Left colon (tissue), 2 donors: Measurements from ENCODE around the gene GTF3C5. TPM values are rescaled to one million over a fixed set of nuclear protein-coding genes. Genes with fewer than 3 reads are reported as not detected.
"Not testable (repeated sequence)": the region's sequence is repeated elsewhere in the genome, so short reads cannot be mapped to it uniquely, and the experiment has no call there.

Experiments used
- ATAC-seq: fragments of 200-7000 bp; cut with Tn5 transposase; one replicate; pipeline ENCODE4 v1.9.1; 2020; ENCODE audit warnings: mild to moderate bottlenecking, moderate library complexity
- DNase-seq, 2 donors: peaks; one replicate each; pipeline ENCODE4 v3.0.0-alpha.2; 2020
- intact Hi-C, 2 donors: fragments of 100-400 bp; cut with DNase I in 1 of 2; cut with micrococcal nuclease in 1 of 2; formaldehyde crosslinking; loops; one replicate each; pipeline versions ENCODE4 v1.11.2 to v1.14.0; 2022; cut with DNase I, micrococcal nuclease
- total RNA-seq, 2 donors: library from RNA; stranded (reverse); fragmentation: NEBNext Ultra II Directional; extraction: Animal tissue kit (Norgen Biotek cat#: 25700); gene quantifications; one replicate each; pipeline ENCODE4 v1.2.1, GENCODE V29; 2021
- donor health status: DM: no; HTN: no; CAD: no.
- donor health status: DM: yes; HTN: yes; CAD: no.

Gene GTF3C5
- total RNA-seq, 2 donors from 2014 or later, result 39.0 to 44.4 TPM

- ATAC-seq, result peak; percentile 51
- DNase-seq, intact Hi-C loops: not testable (repeated sequence)
Observed at GRCh38 chr9:133061764-133062145, 31.0 kb downstream of the GTF3C5 start, which contains the start of gene CEL. TSS of gene CEL (plus strand) at chr9:133061981. CDS start at chr9:133062003, 22 bp downstream.

- ATAC-seq, intact Hi-C loops: not testable (repeated sequence)
Observed at GRCh38 chr9:133062569-133062968, 31.8 kb downstream of the GTF3C5 start.

GRCh38 chr9:133063159-133063499 is 32.3 kb downstream of the GTF3C5 start:
- ATAC-seq, result no peak
- intact Hi-C loops, result no loop called here
- no peak for DNase-seq

More at GRCh38 chr9:133062569-133062968, 31.8 kb downstream of the GTF3C5 start:
- not testable (repeated sequence) for DNase-seq

DNA sequence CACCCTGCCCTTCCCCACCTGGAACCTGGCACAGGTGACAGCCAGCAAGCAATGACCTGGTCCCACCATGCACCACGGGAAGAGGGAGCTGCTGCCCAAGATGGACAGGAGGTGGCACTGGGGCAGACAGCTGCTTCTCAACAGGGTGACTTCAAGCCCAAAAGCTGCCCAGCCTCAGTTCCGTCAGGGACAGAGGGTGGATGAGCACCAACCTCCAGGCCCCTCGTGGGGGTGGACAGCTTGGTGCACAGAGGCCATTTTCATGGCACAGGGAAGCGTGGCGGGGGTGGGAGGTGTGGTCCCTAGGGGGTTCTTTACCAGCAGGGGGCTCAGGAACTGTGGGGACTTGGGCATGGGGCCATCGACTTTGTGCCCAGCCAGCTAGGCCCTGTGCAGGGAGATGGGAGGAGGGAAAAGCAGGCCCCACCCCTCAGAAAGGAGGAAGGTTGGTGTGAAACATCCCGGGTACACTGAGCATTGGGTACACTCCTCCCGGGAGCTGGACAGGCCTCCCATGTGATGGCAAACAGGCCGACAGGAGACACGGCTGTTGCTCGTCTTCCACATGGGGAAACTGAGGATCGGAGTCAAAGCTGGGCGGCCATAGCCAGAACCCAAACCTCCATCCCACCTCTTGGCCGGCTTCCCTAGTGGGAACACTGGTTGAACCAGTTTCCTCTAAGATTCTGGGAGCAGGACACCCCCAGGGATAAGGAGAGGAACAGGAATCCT is 32.9 kb downstream of the GTF3C5 start:
- no peak for DNase-seq
- no peak for ATAC-seq
- intact Hi-C loops, result no loop called here

DNA sequence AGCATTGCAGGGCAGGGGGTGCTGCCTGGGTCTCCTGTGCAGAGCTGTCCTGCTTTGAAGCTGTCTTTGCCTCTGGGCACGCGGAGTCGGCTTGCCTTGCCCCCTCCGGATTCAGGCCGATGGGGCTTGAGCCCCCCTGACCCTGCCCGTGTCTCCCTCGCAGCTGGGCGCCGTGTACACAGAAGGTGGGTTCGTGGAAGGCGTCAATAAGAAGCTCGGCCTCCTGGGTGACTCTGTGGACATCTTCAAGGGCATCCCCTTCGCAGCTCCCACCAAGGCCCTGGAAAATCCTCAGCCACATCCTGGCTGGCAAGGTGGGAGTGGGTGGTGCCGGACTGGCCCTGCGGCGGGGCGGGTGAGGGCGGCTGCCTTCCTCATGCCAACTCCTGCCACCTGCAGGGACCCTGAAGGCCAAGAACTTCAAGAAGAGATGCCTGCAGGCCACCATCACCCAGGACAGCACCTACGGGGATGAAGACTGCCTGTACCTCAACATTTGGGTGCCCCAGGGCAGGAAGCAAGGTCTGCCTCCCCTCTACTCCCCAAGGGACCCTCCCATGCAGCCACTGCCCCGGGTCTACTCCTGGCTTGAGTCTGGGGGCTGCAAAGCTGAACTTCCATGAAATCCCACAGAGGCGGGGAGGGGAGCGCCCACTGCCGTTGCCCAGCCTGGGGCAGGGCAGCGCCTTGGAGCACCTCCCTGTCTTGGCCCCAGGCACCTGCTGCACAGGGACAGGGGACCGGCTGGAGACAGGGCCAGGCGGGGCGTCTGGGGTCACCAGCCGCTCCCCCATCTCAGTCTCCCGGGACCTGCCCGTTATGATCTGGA is 33.7 kb downstream of the GTF3C5 start:
- ATAC-seq (no peak), DNase-seq (no peak)
- intact Hi-C loops, result no loop called here

DNA sequence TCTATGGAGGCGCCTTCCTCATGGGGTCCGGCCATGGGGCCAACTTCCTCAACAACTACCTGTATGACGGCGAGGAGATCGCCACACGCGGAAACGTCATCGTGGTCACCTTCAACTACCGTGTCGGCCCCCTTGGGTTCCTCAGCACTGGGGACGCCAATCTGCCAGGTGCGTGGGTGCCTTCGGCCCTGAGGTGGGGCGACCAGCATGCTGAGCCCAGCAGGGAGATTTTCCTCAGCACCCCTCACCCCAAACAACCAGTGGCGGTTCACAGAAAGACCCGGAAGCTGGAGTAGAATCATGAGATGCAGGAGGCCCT is 34.2 kb downstream of the GTF3C5 start:
- DNase-seq (no peak), ATAC-seq (no peak)
- intact Hi-C loops, result no loop called here

DNA sequence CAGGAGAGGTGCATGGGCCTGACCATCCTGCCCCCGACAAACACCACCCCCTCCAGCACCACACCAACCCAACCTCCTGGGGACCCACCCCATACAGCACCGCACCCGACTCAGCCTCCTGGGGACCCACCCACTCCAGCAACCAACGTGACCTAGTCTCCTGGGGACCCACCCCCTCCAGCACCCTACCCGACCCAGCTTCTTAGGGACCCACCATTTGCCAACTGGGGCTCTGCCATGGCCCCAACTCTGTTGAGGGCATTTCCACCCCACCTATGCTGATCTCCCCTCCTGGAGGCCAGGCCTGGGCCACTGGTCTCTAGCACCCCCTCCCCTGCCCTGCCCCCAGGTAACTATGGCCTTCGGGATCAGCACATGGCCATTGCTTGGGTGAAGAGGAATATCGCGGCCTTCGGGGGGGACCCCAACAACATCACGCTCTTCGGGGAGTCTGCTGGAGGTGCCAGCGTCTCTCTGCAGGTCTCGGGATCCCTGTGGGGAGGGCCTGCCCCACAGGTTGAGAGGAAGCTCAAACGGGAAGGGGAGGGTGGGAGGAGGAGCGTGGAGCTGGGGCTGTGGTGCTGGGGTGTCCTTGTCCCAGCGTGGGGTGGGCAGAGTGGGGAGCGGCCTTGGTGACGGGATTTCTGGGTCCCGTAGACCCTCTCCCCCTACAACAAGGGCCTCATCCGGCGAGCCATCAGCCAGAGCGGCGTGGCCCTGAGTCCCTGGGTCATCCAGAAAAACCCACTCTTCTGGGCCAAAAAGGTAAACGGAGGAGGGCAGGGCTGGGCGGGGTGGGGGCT is 35.6 kb downstream of the GTF3C5 start:
- intact Hi-C loops, result no loop called here
- no peak for ATAC-seq
- DNase-seq, result no peak

DNA sequence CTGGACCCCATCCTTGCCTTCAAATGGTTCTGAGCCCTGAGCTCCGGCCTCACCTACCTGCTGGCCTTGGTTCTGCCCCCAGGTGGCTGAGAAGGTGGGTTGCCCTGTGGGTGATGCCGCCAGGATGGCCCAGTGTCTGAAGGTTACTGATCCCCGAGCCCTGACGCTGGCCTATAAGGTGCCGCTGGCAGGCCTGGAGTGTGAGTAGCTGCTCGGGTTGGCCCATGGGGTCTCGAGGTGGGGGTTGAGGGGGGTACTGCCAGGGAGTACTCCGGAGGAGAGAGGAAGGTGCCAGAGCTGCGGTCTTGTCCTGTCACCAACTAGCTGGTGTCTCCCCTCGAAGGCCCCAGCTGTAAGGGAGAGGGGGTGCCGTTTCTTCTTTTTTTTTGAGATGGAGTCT is 36.2 kb downstream of the GTF3C5 start:
- DNase-seq (no peak), ATAC-seq (no peak)
- intact Hi-C loops, result no loop called here

GRCh38 chr9:133067813-133068212 is 37.0 kb downstream of the GTF3C5 start:
- intact Hi-C loops, result no loop called here

DNA sequence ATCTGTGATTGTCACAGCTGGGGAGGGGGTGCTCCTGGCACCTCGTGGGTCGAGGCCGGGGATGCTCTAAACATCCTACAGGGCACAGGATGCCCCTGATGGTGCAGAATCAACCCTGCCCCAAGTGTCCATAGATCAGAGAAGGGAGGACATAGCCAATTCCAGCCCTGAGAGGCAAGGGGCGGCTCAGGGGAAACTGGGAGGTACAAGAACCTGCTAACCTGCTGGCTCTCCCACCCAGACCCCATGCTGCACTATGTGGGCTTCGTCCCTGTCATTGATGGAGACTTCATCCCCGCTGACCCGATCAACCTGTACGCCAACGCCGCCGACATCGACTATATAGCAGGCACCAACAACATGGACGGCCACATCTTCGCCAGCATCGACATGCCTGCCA is 37.6 kb downstream of the GTF3C5 start:
- DNase-seq, ATAC-seq, intact Hi-C loops: not testable (repeated sequence)

More at GRCh38 chr9:133067813-133068212, 37.0 kb downstream of the GTF3C5 start:
- DNase-seq (no peak), ATAC-seq (no peak)

DNA sequence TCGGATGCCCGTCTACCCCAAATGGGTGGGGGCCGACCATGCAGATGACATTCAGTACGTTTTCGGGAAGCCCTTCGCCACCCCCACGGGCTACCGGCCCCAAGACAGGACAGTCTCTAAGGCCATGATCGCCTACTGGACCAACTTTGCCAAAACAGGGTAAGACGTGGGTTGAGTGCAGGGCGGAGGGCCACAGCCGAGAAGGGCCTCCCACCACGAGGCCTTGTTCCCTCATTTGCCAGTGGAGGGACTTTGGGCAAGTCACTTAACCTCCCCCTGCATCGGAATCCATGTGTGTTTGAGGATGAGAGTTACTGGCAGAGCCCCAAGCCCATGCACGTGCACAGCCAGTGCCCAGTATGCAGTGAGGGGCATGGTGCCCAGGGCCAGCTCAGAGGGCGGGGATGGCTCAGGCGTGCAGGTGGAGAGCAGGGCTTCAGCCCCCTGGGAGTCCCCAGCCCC is 39.7 kb downstream of the GTF3C5 start:
- DNase-seq, ATAC-seq, intact Hi-C loops: not testable (repeated sequence)

DNA sequence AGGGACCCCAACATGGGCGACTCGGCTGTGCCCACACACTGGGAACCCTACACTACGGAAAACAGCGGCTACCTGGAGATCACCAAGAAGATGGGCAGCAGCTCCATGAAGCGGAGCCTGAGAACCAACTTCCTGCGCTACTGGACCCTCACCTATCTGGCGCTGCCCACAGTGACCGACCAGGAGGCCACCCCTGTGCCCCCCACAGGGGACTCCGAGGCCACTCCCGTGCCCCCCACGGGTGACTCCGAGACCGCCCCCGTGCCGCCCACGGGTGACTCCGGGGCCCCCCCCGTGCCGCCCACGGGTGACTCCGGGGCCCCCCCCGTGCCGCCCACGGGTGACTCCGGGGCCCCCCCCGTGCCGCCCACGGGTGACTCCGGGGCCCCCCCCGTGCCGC is 40.2 kb downstream of the GTF3C5 start:
- not testable (repeated sequence) for DNase-seq, ATAC-seq

GRCh38 chr9:133071484-133072150 is 40.8 kb downstream of the GTF3C5 start:
- ATAC-seq (no peak), DNase-seq (peak in 1 of 2 donors; percentile 10)
- intact Hi-C loops, result no loop called here

More for the DNA sequence above, 40.2 kb downstream of the GTF3C5 start:
- intact Hi-C loops, result not testable (repeated sequence)

GRCh38 chr9:133072210-133072609 is 41.4 kb downstream of the GTF3C5 start:
- ATAC-seq, intact Hi-C loops: not testable (repeated sequence)
- peak in 1 of 2 donors; percentile 7 for DNase-seq

DNA sequence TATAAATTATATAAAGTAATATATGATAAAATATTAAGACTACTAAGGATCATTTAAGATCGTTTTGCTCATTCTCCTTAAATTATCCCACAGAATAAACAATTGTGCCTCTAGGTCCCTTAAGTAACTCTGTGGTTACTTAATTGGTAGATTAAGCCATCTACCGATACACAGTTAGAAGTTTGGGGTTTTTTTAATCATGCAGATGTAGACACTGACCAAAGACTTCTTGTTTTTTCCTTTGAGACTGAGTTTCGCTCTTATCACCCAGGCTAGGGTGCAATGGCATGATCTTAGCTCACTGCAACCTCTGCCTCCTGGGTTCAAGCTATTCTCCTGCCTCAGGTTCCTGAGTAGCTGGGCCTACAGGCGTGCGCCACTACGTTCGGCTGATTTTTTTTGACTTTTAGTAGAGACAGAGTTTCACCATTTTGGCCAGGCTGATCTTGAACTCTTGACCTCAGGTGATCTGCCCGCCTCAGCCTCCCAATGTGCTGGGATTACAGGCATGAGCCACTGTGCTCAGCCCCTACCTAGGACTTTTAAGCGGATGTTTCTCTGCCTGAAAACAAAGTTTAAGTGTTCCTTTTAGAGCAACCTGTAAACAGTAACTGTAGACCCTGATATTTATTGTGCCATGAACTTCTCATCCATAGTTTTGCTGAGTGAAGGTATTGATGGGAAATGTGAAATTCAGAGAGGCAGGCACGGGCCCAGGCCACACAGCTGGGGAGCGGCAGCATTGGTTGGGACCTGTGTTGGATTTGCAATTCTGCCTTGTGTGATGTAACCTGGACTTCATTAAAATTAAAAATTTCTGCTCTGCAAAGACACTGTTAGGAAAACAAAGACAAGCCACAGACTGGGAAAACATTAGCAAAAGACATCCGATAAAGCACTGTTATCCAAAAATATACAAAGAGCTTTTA is 42.6 kb downstream of the GTF3C5 start:
- DNase-seq, result no peak
- intact Hi-C loops, result no loop called here
- ATAC-seq, result no peak

GRCh38 chr9:133074111-133074651 is 43.4 kb downstream of the GTF3C5 start:
- DNase-seq, result peak in 1 of 2 donors; percentile 7
- peak; percentile 67 for ATAC-seq
- intact Hi-C loops, result no loop called here

GRCh38 chr9:133075925-133076630 is 45.3 kb downstream of the GTF3C5 start:
- ATAC-seq (no peak), DNase-seq (peak in 1 of 2 donors; percentile 5)
- intact Hi-C loops, result no loop called here
